ENCODE data around the gene AGAP1. TPM values are rescaled to one million over a fixed set of nuclear protein-coding genes. Genes with fewer than 3 reads are reported as not detected.
A peak's percentile ranks its signal among the peaks of the same experiment; 100 is the strongest.

Gene AGAP1
- total RNA-seq, 1 donor = 18.5 TPM

- H3K4me3 ChIP-seq (ENCODE audit: insufficient read depth, low read length) = no peak overlapping the region
- peaks cover 3% of the 10 kb centered on the region for H3K9me3 ChIP-seq (ENCODE audit: low read depth, low read length)
- no peak overlapping the region for H3K4me2 ChIP-seq (ENCODE audit: insufficient read depth, low read length)
- no peak for TF ChIP-seq CTCF (IDR thresholded peaks at IDR 0.05; ENCODE audit: extremely low read depth, low read depth, low read length)
- H4K20me1 ChIP-seq (ENCODE audit: insufficient read depth, low read length) = no peaks in the 10 kb centered on the region
- DNase-seq (ENCODE audit: insufficient read length, low spot score, missing footprints) = no peak
- H2AFZ ChIP-seq (ENCODE audit: low read length) = no peak overlapping the region
- no peak overlapping the region for H3K27ac ChIP-seq (ENCODE audit: low read depth, low read length)
- H3K79me2 ChIP-seq (ENCODE audit: insufficient read depth, low read length) = no peaks in the 10 kb centered on the region
- no peaks in the 10 kb centered on the region for H3K27me3 ChIP-seq (ENCODE audit: insufficient read depth, low read length)
- H3K36me3 ChIP-seq (ENCODE audit: insufficient read depth, low read length) = peaks cover 13% of the 10 kb centered on the region
- H3K4me1 ChIP-seq (ENCODE audit: insufficient read depth, low read length) = peaks cover 12% of the 10 kb centered on the region
These were observed 441.9 kb downstream of the AGAP1 start for GRCh38 chr2:235935773-235936172.

GRCh38 chr2:235936493-235936892 is 442.6 kb downstream of the AGAP1 start:
- H2AFZ ChIP-seq (ENCODE audit: low read length) = no peak overlapping the region
- peaks cover 12% of the 10 kb centered on the region for H3K4me1 ChIP-seq (ENCODE audit: insufficient read depth, low read length)
- peaks cover 3% of the 10 kb centered on the region for H3K9me3 ChIP-seq (ENCODE audit: low read depth, low read length)
- no peaks in the 10 kb centered on the region for H4K20me1 ChIP-seq (ENCODE audit: insufficient read depth, low read length)
- H3K4me2 ChIP-seq (ENCODE audit: insufficient read depth, low read length) = no peak overlapping the region
- no peak overlapping the region for H3K4me3 ChIP-seq (ENCODE audit: insufficient read depth, low read length)
- no peaks in the 10 kb centered on the region for H3K79me2 ChIP-seq (ENCODE audit: insufficient read depth, low read length)
- H3K27me3 ChIP-seq (ENCODE audit: insufficient read depth, low read length) = no peaks in the 10 kb centered on the region
- H3K36me3 ChIP-seq (ENCODE audit: insufficient read depth, low read length) = peaks cover 13% of the 10 kb centered on the region
- no peak for DNase-seq (ENCODE audit: insufficient read length, low spot score, missing footprints)
- peak; percentile 36 for TF ChIP-seq CTCF (IDR thresholded peaks at IDR 0.05; ENCODE audit: extremely low read depth, low read depth, low read length)
- no peak overlapping the region for H3K27ac ChIP-seq (ENCODE audit: low read depth, low read length)

GRCh38 chr2:235937087-235937486 is 443.2 kb downstream of the AGAP1 start:
- Histone ChIP-seq H3K4me2 (ENCODE audit: insufficient read depth, low read length) (no peak overlapping the region), H3K36me3 (ENCODE audit: insufficient read depth, low read length) (peaks cover 11% of the 10 kb centered on the region), H3K9me3 (ENCODE audit: low read depth, low read length) (peaks cover 3% of the 10 kb centered on the region), H4K20me1 (ENCODE audit: insufficient read depth, low read length) (no peaks in the 10 kb centered on the region), H2AFZ (ENCODE audit: low read length) (no peak overlapping the region), H3K4me3 (ENCODE audit: insufficient read depth, low read length) (no peak overlapping the region), H3K4me1 (ENCODE audit: insufficient read depth, low read length) (peaks cover 12% of the 10 kb centered on the region), H3K27ac (ENCODE audit: low read depth, low read length) (no peak overlapping the region), H3K79me2 (ENCODE audit: insufficient read depth, low read length) (no peaks in the 10 kb centered on the region), H3K27me3 (ENCODE audit: insufficient read depth, low read length) (no peaks in the 10 kb centered on the region)
- TF ChIP-seq CTCF (IDR thresholded peaks at IDR 0.05; ENCODE audit: extremely low read depth, low read depth, low read length) = no peak
- DNase-seq (ENCODE audit: insufficient read length, low spot score, missing footprints) = no peak

GRCh38 chr2:235937526-235937925 is 443.7 kb downstream of the AGAP1 start:
- no peak overlapping the region for H3K4me3 ChIP-seq (ENCODE audit: insufficient read depth, low read length)
- H3K79me2 ChIP-seq (ENCODE audit: insufficient read depth, low read length) = no peaks in the 10 kb centered on the region
- H3K4me2 ChIP-seq (ENCODE audit: insufficient read depth, low read length) = no peak overlapping the region
- H3K36me3 ChIP-seq (ENCODE audit: insufficient read depth, low read length) = peaks cover 7% of the 10 kb centered on the region
- H4K20me1 ChIP-seq (ENCODE audit: insufficient read depth, low read length) = no peaks in the 10 kb centered on the region
- peaks cover 3% of the 10 kb centered on the region for H3K9me3 ChIP-seq (ENCODE audit: low read depth, low read length)
- H3K27ac ChIP-seq (ENCODE audit: low read depth, low read length) = no peak overlapping the region
- no peak for DNase-seq (ENCODE audit: insufficient read length, low spot score, missing footprints)
- TF ChIP-seq CTCF (IDR thresholded peaks at IDR 0.05; ENCODE audit: extremely low read depth, low read depth, low read length) = no peak
- H3K27me3 ChIP-seq (ENCODE audit: insufficient read depth, low read length) = no peaks in the 10 kb centered on the region
- H2AFZ ChIP-seq (ENCODE audit: low read length) = no peak overlapping the region
- peaks cover 12% of the 10 kb centered on the region for H3K4me1 ChIP-seq (ENCODE audit: insufficient read depth, low read length)
